T-cell (primary cell): Measurements from ENCODE around the gene LENEP. TPM values are rescaled to one million over a fixed set of nuclear protein-coding genes. Genes with fewer than 3 reads are reported as not detected.

ENCODE experiments used
- ATAC-seq, 4 experiments: fragments of 200-7000 bp in 3 of 4; fragments of 150-1000 bp in 1 of 4; cut with Tn5 transposase; replicated peaks in 1 of 4; 1 replicate in 3 of 4; 2 replicates in 1 of 4; pipeline ENCODE4 v1.10.0; 2021; ENCODE audit warnings: moderate library complexity in 3 of 4, mild to moderate bottlenecking in 2 of 4, moderate number of reproducible peaks in 1 of 4
- CTCF ChIA-PET, 2 donors: fragments of 300-600 bp; sonication (Branson Sonifier 250); formaldehyde crosslinking; loops; one replicate each; lab custom pipeline; 2022; ENCODE audit warnings: antibody characterized with exemption in 2 of 2; lab: Charles Lee
- POLR2A ChIA-PET, 2 donors: fragments of 300-600 bp; sonication (Branson Sonifier 250); formaldehyde crosslinking; loops; one replicate each; lab custom pipeline; 2022; ENCODE audit warnings: antibody characterized with exemption in 2 of 2; lab: Charles Lee
- DNase-seq, 35 experiments: peaks; one replicate each; pipeline versions ENCODE4 v3.0.0 to v3.0.0-alpha.2; 2013 to 2023
- H3K27ac ChIP-seq: one replicate; pipeline ENCODE4 v1.5.1; 2013; ENCODE audit warnings: low read length
- H3K27me3 ChIP-seq, 2 experiments: replicated peaks in 1 of 2; 1 replicate in 1 of 2; 2 replicates in 1 of 2; pipeline versions ENCODE4 v1.6.1 to v1.7.0; 2013; ENCODE audit warnings: low read length in 1 of 2, mixed read lengths in 1 of 2; ENCODE audit not compliant: control insufficient read depth in 2 of 2, insufficient read depth in 2 of 2; ENCODE audit errors: extremely low read depth in 1 of 2
- H3K36me3 ChIP-seq, 2 donors: 1 replicate in 1 of 2; 2 replicates in 1 of 2; pipeline versions ENCODE4 v1.6.1 to v1.7.0; 2013; ENCODE audit warnings: low read length in 1 of 2; ENCODE audit not compliant: control insufficient read depth in 2 of 2, insufficient read depth in 1 of 2; ENCODE audit errors: extremely low read depth in 1 of 2
- H3K4me1 ChIP-seq, 2 experiments: 1 replicate in 1 of 2; 2 replicates in 1 of 2; pipeline versions ENCODE4 v1.6.1 to v1.7.0; 2013; ENCODE audit warnings: low read length in 2 of 2, mixed read lengths in 1 of 2; ENCODE audit not compliant: insufficient read depth in 2 of 2, control insufficient read depth in 1 of 2; ENCODE audit errors: extremely low read depth in 1 of 2
- H3K4me3 ChIP-seq, 2 donors: 1 replicate in 1 of 2; 2 replicates in 1 of 2; pipeline versions ENCODE4 v1.5.1 to v1.7.0; 2013; ENCODE audit warnings: mild to moderate bottlenecking in 2 of 2, low read length in 1 of 2, moderate library complexity in 1 of 2; ENCODE audit not compliant: control insufficient read depth in 1 of 2; ENCODE audit errors: extremely low read depth in 1 of 2
- H3K9me3 ChIP-seq: 2 replicates; pipeline ENCODE4 v1.7.0; 2013
- H3K27ac Mint-ChIP-seq, 2 donors: one replicate each; pipeline ENCODE4 v1.8.0; 2020 to 2021; ENCODE audit warnings: mild to moderate bottlenecking in 2 of 2, mixed read lengths in 2 of 2
- H3K27me3 Mint-ChIP-seq, 2 donors: one replicate each; pipeline ENCODE4 v1.8.0; 2021 to 2022; ENCODE audit warnings: mixed read lengths in 2 of 2
- H3K36me3 Mint-ChIP-seq: one replicate; pipeline ENCODE4 v1.8.0; 2021; ENCODE audit warnings: mixed read lengths
- H3K4me1 Mint-ChIP-seq, 3 donors: one replicate each; pipeline ENCODE4 v1.8.0; 2020 to 2022; ENCODE audit warnings: mixed read lengths in 3 of 3, mild to moderate bottlenecking in 1 of 3
- H3K4me3 Mint-ChIP-seq, 3 donors: one replicate each; pipeline ENCODE4 v1.8.0; 2020 to 2022; ENCODE audit warnings: mild to moderate bottlenecking in 3 of 3, mixed read lengths in 3 of 3, moderate library complexity in 3 of 3
- H3K9me3 Mint-ChIP-seq, 3 donors: one replicate each; pipeline ENCODE4 v1.8.0; 2020 to 2022; ENCODE audit warnings: mixed read lengths in 3 of 3
- WGBS: methylation state at CpG from one replicate; pipeline ENCODE4 v1.1.5; 2013; ENCODE audit warnings: missing lambda C conversion rate; ENCODE audit not compliant: insufficient coverage; 5-methylcytosine and 5-hydroxymethylcytosine counted together
- total RNA-seq, 35 experiments: library from RNA in 6 of 35; stranded (reverse) in 6 of 35; fragments of 120-200 nt in 1 of 35; gene quantifications; one replicate each; pipeline versions ENCODE4 v1.2.1 to v1.2.4 and lab custom pipeline; 2013 to 2026

Gene LENEP
- total RNA-seq, 5 donors from 2014 or later (not counting 1 experiment from before 2014, with no cell fraction given) = 1.3 to 3.0 (median 1.6) TPM; not detected in 2

- POLR2A ChIA-PET = no interaction called here
- Histone ChIP-seq H3K4me1 (peaks cover 36 to 73% of the 10 kb centered on the region in 2 experiments), H3K36me3 (peaks cover 5 to 32% of the 10 kb centered on the region in 2 donors), H3K27me3 (no peaks in the 10 kb centered on the region), H3K9me3 (no peaks in the 10 kb centered on the region), H3K4me3 (no peak overlapping the region), H3K27ac (no peak overlapping the region)
- WGBS = no CpG with 5 or more reads among the region's 2 CpGs
- no peaks in the 10 kb centered on the region for H3K27me3 Mint-ChIP-seq
- peak overlapping the region in 1 of 3 donors; percentile 37 for H3K4me3 Mint-ChIP-seq
- H3K36me3 Mint-ChIP-seq = peaks cover 10% of the 10 kb centered on the region
- DNase-seq (no peak), ATAC-seq (no peak)
- CTCF ChIA-PET = no interaction called here
- H3K9me3 Mint-ChIP-seq = no peaks in the 10 kb centered on the region
- H3K4me1 Mint-ChIP-seq = peaks cover 63 to 70% (median 68%) of the 10 kb centered on the region in 3 donors
- H3K27ac Mint-ChIP-seq = peak overlapping the region; percentile 73 to 100
Measured at GRCh38 chr1:154958036-154958435, 35.4 kb upstream of the LENEP start.

- peaks cover 13 to 34% of the 10 kb centered on the region in 2 donors for H3K36me3 ChIP-seq
- peaks cover 10% of the 10 kb centered on the region for H3K36me3 Mint-ChIP-seq
- peak overlapping the region; percentile 46 to 73 for H3K27ac Mint-ChIP-seq
- no peak for DNase-seq
- H3K27me3 ChIP-seq = no peaks in the 10 kb centered on the region
- WGBS = 94% methylated on average over 14 of the region's 16 CpGs
- no peaks in the 10 kb centered on the region for H3K9me3 ChIP-seq
- ChIA-PET POLR2A (interaction anchor here in 1 of 2 donors (0.7 kb wide), 1 partner anchor 13 kb away, joined by 3 read pairs; no protein-coding TSS in a partner anchor), CTCF (no interaction called here)
- H3K4me3 Mint-ChIP-seq = peak overlapping the region in 2 of 3 donors; percentile 6 to 86
- peaks cover 35 to 71% of the 10 kb centered on the region in 2 experiments for H3K4me1 ChIP-seq
- no peak for ATAC-seq
- H3K4me3 ChIP-seq = no peak overlapping the region
- peaks cover 59 to 69% (median 65%) of the 10 kb centered on the region in 3 donors for H3K4me1 Mint-ChIP-seq
- H3K27me3 Mint-ChIP-seq = no peaks in the 10 kb centered on the region
- no peak overlapping the region for H3K27ac ChIP-seq
- H3K9me3 Mint-ChIP-seq = no peaks in the 10 kb centered on the region
Measured at GRCh38 chr1:154958681-154959425, 34.5 kb upstream of the LENEP start.

GRCh38 chr1:154959426-154959780 lies 34.0 kb upstream of the LENEP start:
- Histone ChIP-seq H3K36me3 (peaks cover 17 to 40% of the 10 kb centered on the region in 2 donors), H3K9me3 (no peaks in the 10 kb centered on the region), H3K4me3 (no peak overlapping the region), H3K4me1 (peaks cover 29 to 68% of the 10 kb centered on the region in 2 experiments), H3K27ac (no peak overlapping the region), H3K27me3 (no peaks in the 10 kb centered on the region)
- Mint-ChIP-seq H3K27ac (peak overlapping the region; percentile 57 to 95), H3K27me3 (no peaks in the 10 kb centered on the region), H3K36me3 (peaks cover 12% of the 10 kb centered on the region), H3K4me1 (peaks cover 55 to 65% (median 61%) of the 10 kb centered on the region in 3 donors), H3K9me3 (no peaks in the 10 kb centered on the region), H3K4me3 (peak overlapping the region; percentile 31 to 86 (median 34))
- no peak for DNase-seq
- ChIA-PET POLR2A (interaction anchor here (0.6 to 0.7 kb wide), 2 partner anchors 12 to 13 kb away, joined by 3 to 9 read pairs; no protein-coding TSS in a partner anchor), CTCF (no interaction called here)
- 90% methylated on average over 2 of the region's 7 CpGs for whole genome bisulfite sequencing
- ATAC-seq = no peak

- Histone ChIP-seq H3K27ac (peak overlapping the region; percentile 82), H3K27me3 (no peaks in the 10 kb centered on the region), H3K36me3 (peaks cover 17 to 49% of the 10 kb centered on the region in 2 donors), H3K4me1 (peaks cover 24 to 62% of the 10 kb centered on the region in 2 experiments), H3K4me3 (peak overlapping the region; percentile 69 to 74), H3K9me3 (no peaks in the 10 kb centered on the region)
- ATAC-seq (no peak), DNase-seq (peak in 1 of 35 experiments; percentile 36)
- POLR2A ChIA-PET = interaction anchor here (0.6 to 1.3 kb wide), 5 partner anchors 10 to 53 kb away, joined by 3 to 7 read pairs (median 4); partner anchors contain the start of gene SHC1 (in 1 of the 2)
- Mint-ChIP-seq H3K27ac (peak overlapping the region; percentile 95), H3K4me3 (peak overlapping the region; percentile 86 to 93 (median 92)), H3K36me3 (peaks cover 19% of the 10 kb centered on the region), H3K4me1 (peaks cover 48 to 55% (median 49%) of the 10 kb centered on the region in 3 donors), H3K9me3 (no peaks in the 10 kb centered on the region), H3K27me3 (no peaks in the 10 kb centered on the region)
- CTCF ChIA-PET = interaction anchor here (0.7 to 2.2 kb wide), 9 partner anchors 13 to 125 kb away, joined by 3 to 8 read pairs (median 4); partner anchors contain the start of genes FLAD1 (in 1 of the 2) and PMVK (in 1 of the 2)
- WGBS = 10% methylated on average over 2 of the region's 10 CpGs
Measured at GRCh38 chr1:154960446-154961136, 32.8 kb upstream of the LENEP start.

GRCh38 chr1:154961207-154962155 lies 31.9 kb upstream of the LENEP start, which contains the start of gene PYGO2:
Gene PYGO2, minus strand, starts transcription at chr1:154961782. Its CDS starts 206 bp downstream, at chr1:154961576.
- ChIA-PET POLR2A (interaction anchor here (0.6 to 1.3 kb wide), 7 partner anchors 10 to 352 kb away, joined by 3 to 7 read pairs (median 3); partner anchors contain the start of gene SHC1 (in 1 of the 2)), CTCF (interaction anchor here (0.9 to 2.2 kb wide), 7 partner anchors 12 to 124 kb away, joined by 3 to 8 read pairs (median 4); partner anchors contain the start of genes FLAD1 (in 1 of the 2) and PMVK (in 1 of the 2))
- H3K4me3 ChIP-seq = peak within 1 kb of the TSS; percentile 69 to 74
- no peaks in the 10 kb centered on the region for H3K27me3 Mint-ChIP-seq
- ATAC-seq (peak; percentile 79 to 85 (median 84)), DNase-seq (peak; percentile 57 to 87 (median 72))
- peak within 1 kb of the TSS; percentile 82 for H3K27ac ChIP-seq
- H3K27me3 ChIP-seq = no peaks in the 10 kb centered on the region
- no peaks in the 10 kb centered on the region for H3K9me3 Mint-ChIP-seq
- peaks cover 21% of the 10 kb centered on the region for H3K36me3 Mint-ChIP-seq
- H3K9me3 ChIP-seq = no peaks in the 10 kb centered on the region
- under 1% methylated on average over 91 of the region's 93 CpGs for WGBS
- peaks cover 40 to 46% (median 40%) of the 10 kb centered on the region in 3 donors for H3K4me1 Mint-ChIP-seq
- H3K36me3 ChIP-seq = peaks cover 20 to 58% of the 10 kb centered on the region in 2 donors
- peak within 1 kb of the TSS; percentile 86 to 93 (median 92) for H3K4me3 Mint-ChIP-seq
- peak within 1 kb of the TSS; percentile 95 for H3K27ac Mint-ChIP-seq
- peaks cover 22 to 57% of the 10 kb centered on the region in 2 experiments for H3K4me1 ChIP-seq
